ELF-1 (cell line): ENCODE results near the gene RAB32.

Experiments
- DNase-seq: peaks from one replicate; pipeline ENCODE4 v3.0.0-alpha.2; 2016; ENCODE audit warnings: low read depth, low spot score

The RAB32 gene

DNA sequence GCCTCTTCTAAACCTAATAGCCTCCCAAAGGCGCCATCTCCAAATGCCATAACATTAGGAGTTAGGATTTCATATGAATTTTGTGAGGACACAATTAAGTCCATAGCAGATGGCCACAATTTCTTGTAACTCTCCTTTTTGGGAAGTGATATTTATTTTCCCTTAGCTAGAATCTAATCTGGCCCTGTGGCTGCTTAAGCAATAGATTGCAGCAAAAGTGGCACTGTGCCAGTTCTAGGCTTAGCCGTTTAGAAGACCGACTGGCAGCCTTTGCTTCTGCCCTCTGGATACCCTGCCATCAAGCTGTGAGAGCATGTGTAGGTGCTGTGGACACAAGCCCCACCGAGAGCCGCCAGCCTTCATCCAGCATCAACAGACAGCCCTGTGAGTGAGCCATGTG is 39.2 kb downstream of the RAB32 start:
- DNase-seq, result no peak

DNA sequence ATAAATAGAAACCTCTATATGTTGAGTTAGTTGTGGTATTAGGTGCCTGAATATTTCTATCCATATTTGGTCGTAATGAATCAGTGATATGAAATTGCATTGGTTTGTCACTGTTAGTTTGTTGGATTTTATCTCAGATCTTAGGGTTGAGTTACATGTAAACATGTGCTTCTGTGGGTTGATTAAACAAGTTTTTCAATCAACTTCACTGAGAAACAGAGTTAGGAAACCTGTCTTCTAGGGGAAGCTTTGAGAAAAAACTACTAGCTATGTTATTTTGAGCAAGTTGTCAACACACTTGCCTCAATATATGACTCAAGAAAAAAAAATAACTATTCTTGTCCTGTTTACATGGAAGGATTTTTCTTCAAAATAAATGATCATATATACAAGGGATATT is 40.3 kb downstream of the RAB32 start:
- no peak for DNase-seq

DNA sequence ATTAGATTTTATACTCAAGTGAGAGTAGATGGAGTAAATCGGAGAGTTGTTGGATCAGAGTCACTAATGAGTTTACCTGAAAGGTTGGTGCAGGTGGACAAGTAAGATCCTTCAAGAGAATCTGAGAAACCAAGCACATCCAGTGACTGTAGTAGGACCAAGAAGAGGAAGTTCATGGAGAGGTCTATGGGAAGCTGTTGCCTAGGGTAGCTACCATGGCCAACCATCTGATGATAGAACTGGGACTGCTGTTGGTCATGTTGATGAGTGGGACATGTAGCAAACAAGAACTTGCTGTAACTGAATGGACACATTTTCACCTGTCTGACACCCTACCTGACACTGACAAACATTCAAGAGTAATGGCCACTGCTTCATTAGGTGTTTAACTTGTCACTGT is 43.8 kb downstream of the RAB32 start:
- DNase-seq, result no peak

DNA sequence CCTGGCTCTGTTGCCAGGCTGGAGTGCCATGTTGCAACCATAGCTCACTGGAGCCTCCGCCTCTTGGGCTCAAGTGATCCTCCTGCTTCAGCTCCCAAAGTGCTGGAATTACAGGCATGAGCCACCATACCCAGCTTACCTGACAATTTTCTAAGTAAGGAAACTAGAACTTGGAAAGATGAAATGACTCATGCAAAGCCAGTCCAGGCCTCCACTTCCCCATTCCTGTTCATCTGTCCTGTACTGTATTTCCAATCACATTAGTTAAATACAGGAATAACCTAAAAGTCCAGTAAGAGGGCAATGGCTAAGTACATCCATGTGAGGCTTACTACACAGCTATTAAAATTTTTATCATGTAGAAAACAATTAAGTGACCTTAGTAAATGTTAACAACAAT is 46.9 kb downstream of the RAB32 start:
- no peak for DNase-seq

DNA sequence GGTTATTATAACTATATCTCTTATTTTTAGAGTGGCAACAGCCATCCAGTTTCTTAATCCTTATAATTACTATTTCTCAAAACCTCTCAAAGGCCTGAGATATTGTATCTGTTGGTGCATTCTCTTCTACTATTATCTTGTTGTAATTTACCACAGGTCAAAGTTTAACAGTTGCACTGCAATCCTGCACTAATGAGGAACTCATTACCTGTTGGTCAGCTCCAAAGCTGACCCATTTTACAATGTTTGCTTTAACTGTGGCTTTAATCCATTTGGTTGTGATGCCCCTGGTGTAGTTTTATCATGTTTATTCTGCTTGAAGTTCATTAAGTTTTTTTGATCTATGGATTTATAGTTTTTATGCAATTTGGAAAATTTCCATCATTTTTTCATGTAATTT is 48.8 kb downstream of the RAB32 start:
- DNase-seq, result no peak

DNA sequence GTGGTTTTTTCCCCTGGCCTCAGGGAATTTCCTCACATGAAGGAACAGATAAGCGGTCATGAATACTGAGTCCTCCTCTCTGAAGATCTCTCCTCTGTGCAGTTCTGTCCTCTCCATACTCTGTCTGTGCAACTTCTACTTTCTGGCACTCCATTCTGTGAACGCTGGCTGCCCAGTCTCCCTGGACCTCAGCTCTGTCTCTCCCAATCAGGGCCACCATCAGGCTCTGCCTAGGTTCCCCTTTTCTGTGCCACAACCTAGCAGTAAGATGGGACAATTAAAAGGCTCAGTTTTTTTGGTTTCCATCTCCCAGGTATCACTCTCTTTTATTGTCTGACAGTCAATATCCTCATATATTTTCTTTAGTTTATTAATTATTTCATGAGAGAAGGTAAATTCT is 50.4 kb downstream of the RAB32 start:
- DNase-seq, result no peak

DNA sequence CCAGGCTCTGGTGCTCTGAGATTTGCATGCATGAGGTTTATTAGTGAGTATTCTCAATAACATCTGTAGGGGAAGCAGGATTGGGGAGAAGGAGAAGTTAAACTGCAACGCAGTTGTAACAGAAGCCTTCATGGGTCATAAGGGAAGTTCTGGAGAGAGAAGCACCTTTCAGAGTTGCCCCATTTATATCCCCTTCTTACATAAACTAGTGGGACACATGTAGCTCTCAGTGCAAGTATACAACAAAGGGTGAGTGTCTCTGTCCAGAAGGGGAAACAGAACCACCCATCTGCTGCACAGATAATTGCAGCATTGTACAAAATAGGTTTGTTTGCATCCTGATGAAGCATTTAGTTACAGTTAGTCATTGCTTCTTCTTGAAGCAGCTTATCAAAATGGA is 50.9 kb downstream of the RAB32 start:
- no peak for DNase-seq

DNA sequence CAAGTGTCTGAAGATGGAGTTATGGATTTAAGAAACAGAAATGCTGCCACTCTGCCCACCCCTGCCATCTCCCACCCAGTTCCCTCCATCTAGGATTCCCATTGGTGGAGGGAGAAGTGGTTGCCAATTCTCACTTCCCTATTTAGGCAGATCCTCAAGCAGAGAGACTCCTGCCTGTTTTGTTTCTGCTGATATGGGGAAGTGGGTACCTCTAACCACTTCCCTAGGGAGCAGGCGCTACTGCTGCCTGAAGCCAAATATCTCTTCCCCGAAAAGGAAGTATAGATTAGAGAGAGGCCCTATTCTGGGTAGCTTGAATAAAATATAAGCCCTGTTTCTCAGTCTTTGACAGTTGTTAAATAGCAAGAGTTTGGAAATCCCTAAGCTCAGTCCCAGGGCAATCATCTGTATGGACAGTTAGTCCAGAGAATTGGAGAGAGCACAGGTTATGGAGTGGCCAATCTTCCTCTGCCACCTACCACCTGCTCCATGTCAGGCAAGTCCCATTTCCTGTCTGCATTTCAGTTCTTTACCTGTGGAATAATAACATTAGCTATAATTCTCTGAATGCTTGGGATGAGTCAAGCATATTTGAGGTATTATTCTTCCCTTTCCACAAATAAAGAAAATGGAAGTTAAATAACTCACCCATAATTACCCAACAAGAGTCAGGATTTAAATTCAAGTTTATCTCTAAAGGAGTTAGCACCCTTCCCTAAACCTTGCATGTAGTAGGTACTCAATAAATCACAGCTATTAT is 52.5 kb downstream of the RAB32 start:
- no peak for DNase-seq

DNA sequence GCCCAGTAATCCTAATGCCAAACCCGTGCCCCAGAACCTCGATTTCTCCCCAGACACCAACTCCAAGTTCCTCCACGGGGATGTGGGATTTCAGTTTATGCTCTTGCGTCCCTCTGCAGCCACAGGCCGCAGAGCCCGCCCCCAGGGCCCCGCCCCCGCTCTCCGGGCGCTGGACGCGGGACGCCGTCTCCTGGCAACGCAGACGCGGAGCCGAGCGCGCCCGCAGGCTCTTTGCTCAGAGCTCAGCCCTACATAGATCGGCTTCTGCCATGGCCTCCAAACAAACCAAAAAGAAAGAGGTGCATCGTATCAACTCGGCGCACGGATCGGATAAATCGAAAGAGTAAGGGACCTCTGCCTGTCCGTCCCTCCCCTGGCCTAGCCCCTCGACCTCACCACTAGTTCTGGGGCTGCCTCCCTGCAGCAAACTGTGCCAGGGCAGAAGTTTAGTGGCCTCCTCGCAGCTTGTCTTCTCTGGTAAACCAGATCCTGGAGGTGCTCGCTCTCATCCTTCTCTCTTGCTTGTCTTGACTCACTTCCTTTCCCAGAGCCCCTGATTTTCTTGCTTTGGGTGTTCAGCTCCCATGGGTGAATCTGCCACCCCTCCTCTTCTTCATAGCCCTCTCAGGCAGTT is 55.3 kb downstream of the RAB32 start, which contains the start of gene ADGB:
TSS of gene ADGB (plus strand) at position 201 of the 634 bp plus-strand sequence. CDS start at position 270, 69 bp downstream.
- DNase-seq, result peak; percentile 86

DNA sequence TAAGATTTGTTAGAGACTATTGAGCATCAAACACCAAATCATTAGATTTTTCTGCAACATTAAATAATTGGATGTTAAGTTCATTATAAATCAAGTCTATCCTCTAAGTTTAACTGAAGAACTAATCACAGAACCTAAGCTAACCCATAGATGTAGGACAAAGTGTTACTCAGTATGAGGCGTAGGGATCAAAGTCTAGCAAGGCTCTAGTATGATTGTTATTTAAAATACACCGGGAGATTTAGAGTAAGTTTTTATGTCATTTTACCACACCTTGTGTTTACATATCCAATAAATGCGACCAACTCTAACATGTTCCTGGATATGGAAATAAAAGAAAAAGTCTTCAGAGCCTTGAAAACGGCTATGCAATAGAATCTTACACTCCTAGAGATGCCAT is 57.7 kb downstream of the RAB32 start:
- DNase-seq, result no peak

DNA sequence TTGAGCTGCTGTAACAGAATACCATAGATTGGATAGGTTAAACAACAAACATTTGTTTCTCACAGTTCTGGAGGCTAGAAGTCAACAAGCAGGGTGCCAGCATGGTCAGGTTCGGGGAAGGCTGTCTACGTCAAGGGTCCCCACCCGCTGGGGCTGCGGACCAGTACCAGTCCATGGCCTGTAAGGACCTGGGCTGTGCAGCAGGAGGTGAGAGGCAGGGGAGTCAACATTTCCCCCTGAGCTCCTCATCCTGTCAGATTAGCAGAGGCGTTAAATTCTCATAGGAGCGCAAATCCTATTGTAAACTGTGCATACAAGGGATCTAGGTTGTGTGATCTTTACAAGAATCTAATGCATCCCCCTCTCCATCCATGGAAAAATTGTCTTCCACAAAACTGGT is 58.9 kb downstream of the RAB32 start:
- no peak for DNase-seq
